ENCODE results near the gene DSTYK. TPM values are rescaled to one million over a fixed set of nuclear protein-coding genes. Genes with fewer than 3 reads are reported as not detected.
"Not testable (repeated sequence)": the region's sequence is repeated elsewhere in the genome, so short reads cannot be mapped to it uniquely, and the experiment has no call there.

Gene DSTYK
- total RNA-seq, 2 experiments from 2014 or later, result 9.4 to 12.3 TPM

DNA sequence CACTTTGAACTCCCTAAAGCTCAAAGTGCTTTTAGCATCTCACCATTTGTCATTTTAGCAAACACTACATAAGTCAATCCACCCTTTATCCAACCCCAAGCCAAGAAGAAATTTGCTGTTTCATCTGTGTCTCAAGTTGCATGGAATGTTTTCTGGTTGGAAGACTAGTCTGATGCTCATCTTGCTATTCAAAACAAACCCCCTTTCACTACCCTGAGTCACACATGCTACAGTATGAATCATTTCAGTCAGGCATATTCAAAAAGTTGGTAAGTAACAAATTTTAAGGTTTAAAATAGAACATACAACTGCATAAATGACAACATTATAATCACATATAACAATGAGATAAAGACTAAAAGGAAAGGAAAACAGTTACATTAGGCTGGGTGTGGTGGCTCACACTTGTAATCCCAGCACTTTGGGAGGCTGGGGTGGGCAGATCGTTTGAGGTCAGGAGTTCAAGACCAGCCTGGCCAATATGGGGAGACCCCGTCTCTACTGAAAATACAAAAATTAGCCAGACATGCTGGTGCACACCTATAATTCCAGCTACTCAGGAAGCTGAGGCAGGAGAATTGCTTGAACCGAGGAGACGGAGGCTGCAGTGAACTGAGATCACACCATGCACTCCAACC is 38.7 kb downstream of the DSTYK start:
- Mint-ChIP-seq H3K36me3 (ENCODE audit: low read depth) (peaks cover 32% of the 10 kb centered on the region), H3K27ac (peak overlapping the region; percentile 61), H3K27me3 (no peaks in the 10 kb centered on the region), H3K4me3 (no peak overlapping the region), H3K9me3 (ENCODE audit: low read depth) (no peaks in the 10 kb centered on the region), H3K4me1 (peaks cover 31% of the 10 kb centered on the region)
- intact Hi-C loops (cut with DNase I, micrococcal nuclease), result loop anchor here (1.0 to 5.0 kb wide), 5 partner anchors 26 to 56 kb away; partner anchors contain the start of gene DSTYK (in 2 of the 2)
- ChIA-PET CTCF (interaction anchor here (1.0 kb wide), 1 partner anchor 83 kb away, joined by 4 read pairs; no protein-coding TSS in a partner anchor), POLR2A (no interaction called here)
- peak; percentile 92 for ATAC-seq
- DNase-seq, result peak; percentile 20

DNA sequence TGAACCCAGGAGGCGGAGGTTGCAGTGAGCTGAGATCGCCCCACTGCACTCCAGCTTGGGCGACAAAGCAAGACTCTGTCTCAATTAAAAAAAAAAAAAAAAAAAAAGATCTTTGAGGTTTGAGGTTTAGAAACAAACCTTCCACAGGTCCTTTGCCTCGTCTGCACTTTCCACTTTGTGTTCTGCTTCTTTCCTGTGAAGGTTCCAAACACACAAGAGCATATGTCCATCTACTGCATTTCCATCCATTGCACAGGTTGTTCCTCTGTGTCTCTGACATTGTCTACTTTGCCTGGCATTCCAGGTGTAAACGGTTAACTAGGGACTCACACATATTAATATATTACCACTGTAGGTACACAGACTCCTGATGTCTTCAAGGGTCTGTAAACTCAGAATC is 40.1 kb downstream of the DSTYK start:
- intact Hi-C loops (cut with DNase I, micrococcal nuclease), result loop anchor here in 1 of 2 experiments (5.0 kb wide), 1 partner anchor 41 kb away; the partner anchor contains the start of gene DSTYK
- Mint-ChIP-seq H3K27me3 (no peaks in the 10 kb centered on the region), H3K36me3 (ENCODE audit: low read depth) (peaks cover 39% of the 10 kb centered on the region), H3K4me1 (peaks cover 31% of the 10 kb centered on the region), H3K27ac (peak overlapping the region; percentile 3), H3K4me3 (no peak overlapping the region), H3K9me3 (ENCODE audit: low read depth) (no peaks in the 10 kb centered on the region)
- ChIA-PET CTCF (interaction anchor here (1.0 kb wide), 2 partner anchors 15 to 75 kb away, joined by 3 read pairs; no protein-coding TSS in a partner anchor), POLR2A (interaction anchor here (0.6 kb wide), 1 partner anchor 114 kb away, joined by 3 read pairs; no protein-coding TSS in a partner anchor)
- no peak for ATAC-seq
- DNase-seq, result no peak

DNA sequence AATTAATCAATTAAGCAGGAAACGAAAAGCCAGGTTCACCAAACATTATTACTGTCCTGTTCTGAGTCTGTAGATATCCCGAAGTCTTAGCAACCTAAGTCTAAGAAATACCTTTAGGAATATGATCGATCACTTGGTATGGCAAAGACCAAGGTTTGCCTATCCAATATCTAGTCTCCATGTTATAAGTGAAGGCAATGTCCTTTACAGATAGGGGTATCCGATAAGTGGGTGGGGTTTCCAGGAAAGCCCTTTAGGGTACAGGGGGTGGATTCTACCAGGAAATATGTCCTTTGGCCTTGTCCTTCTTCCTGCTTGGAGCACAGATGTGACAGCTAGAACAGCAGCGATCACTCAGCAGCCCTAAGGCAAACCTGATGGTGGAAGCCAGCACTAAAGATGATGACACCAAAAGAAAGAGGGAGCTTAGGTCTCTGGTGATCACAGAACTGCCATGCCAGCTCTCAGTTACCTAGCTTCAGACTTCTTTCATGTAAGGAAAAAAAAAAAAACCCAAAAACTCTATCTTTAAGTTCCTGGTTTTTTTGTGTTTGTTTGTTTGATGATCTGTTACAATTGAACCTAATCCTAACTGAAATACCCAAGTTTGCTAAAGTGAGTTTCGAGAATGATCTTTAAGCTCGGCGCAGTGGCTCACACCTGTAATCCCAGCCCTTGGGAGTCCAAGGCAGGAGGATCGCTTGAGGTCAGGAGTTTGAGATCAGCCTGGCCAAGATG is 40.8 kb downstream of the DSTYK start:
- Mint-ChIP-seq H3K36me3 (ENCODE audit: low read depth) (peaks cover 41% of the 10 kb centered on the region), H3K27ac (no peak overlapping the region), H3K4me1 (peaks cover 29% of the 10 kb centered on the region), H3K4me3 (no peak overlapping the region), H3K9me3 (ENCODE audit: low read depth) (no peaks in the 10 kb centered on the region), H3K27me3 (no peaks in the 10 kb centered on the region)
- CTCF ChIA-PET, result interaction anchor here (0.7 to 1.0 kb wide), 3 partner anchors 16 to 367 kb away, joined by 3 read pairs; no protein-coding TSS in a partner anchor
- ATAC-seq (no peak), DNase-seq (no peak)
- intact Hi-C loops (cut with DNase I, micrococcal nuclease), result loop anchor here in 1 of 2 experiments (5.0 kb wide), 1 partner anchor 42 kb away; the partner anchor contains the start of gene DSTYK
- POLR2A ChIA-PET, result interaction anchor here (0.6 kb wide), 1 partner anchor 115 kb away, joined by 3 read pairs; no protein-coding TSS in a partner anchor

DNA sequence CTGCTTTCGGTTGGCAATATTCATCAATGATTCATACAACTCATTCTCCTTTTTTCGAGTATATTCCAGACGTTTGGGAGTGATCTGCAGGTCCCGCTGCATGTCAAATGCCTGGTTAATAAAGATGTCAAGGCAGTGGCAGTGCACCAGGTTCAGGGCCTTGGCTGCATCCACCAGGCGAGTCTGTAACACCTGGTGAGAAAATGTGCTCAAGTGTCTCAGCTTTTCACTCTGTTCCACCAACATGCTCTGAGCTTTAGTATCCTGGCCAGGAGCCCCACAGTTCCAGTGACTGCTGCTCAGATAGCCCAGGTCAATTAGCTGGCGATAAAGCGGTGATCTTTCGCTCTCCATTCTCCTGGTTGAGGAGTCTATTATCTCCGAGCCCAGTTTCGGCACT is 42.3 kb downstream of the DSTYK start:
- DNase-seq (no peak), ATAC-seq (no peak)
- peaks cover 46% of the 10 kb centered on the region for H3K36me3 Mint-ChIP-seq (ENCODE audit: low read depth)
- peaks cover 27% of the 10 kb centered on the region for H3K4me1 Mint-ChIP-seq
- ChIA-PET CTCF (interaction anchor here (0.7 to 1.3 kb wide), 3 partner anchors 84 to 197 kb away, joined by 3 to 5 read pairs (median 3); no protein-coding TSS in a partner anchor), POLR2A (no interaction called here)
- H3K9me3 Mint-ChIP-seq (ENCODE audit: low read depth), result no peaks in the 10 kb centered on the region
- H3K27me3 Mint-ChIP-seq, result no peaks in the 10 kb centered on the region
- no peak overlapping the region for H3K4me3 Mint-ChIP-seq
- intact Hi-C loops (cut with DNase I, micrococcal nuclease), result no loop called here
- no peak overlapping the region for H3K27ac Mint-ChIP-seq

DNA sequence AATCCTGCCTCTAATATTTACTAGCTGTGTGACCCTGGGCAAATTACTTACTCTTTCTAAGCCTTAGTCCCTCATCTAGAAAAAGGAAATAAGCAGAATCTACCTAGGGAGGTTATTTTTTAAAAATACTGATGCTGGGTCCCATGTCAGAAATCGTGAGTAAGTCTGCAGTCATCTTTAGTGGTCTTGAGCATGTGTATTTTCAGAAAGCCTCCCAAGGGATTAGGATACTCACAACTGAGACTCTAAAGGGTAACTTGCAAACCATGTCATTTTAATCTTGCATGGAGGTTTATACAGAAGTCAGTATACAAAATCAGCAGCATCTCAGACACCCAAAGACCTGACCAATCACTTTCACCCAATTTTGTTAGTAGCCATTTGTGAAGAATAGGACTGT is 43.2 kb downstream of the DSTYK start:
- peaks cover 54% of the 10 kb centered on the region for H3K36me3 Mint-ChIP-seq (ENCODE audit: low read depth)
- DNase-seq (no peak), ATAC-seq (no peak)
- intact Hi-C loops (cut with DNase I, micrococcal nuclease), result no loop called here
- no peak overlapping the region for H3K4me3 Mint-ChIP-seq
- CTCF ChIA-PET, result interaction anchor here (0.5 to 1.3 kb wide), 3 partner anchors 87 to 402 kb away, joined by 3 to 5 read pairs (median 3); no protein-coding TSS in a partner anchor
- peaks cover 24% of the 10 kb centered on the region for H3K4me1 Mint-ChIP-seq
- H3K27ac Mint-ChIP-seq, result no peak overlapping the region
- no peaks in the 10 kb centered on the region for H3K27me3 Mint-ChIP-seq
- POLR2A ChIA-PET, result no interaction called here
- no peaks in the 10 kb centered on the region for H3K9me3 Mint-ChIP-seq (ENCODE audit: low read depth)

DNA sequence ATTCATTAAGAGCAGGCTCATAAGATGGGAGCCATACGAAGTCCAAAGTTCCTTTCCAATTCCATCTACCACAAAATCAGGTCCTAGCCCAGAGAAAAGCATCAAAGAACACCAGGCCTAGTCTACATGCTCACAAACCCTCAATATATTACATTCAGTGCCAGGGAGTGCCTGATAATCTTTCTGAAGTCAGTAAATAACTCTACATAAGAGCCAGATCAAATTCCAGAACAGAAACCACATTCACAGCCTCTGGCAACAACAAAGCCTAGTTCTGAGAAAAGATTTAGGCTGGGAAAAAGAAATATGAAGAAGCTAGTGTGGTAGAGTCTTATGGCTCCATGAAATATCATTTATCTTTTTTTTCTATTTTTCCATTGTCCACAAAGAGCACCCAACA is 49.2 kb downstream of the DSTYK start:
- no peak for ATAC-seq

DNA sequence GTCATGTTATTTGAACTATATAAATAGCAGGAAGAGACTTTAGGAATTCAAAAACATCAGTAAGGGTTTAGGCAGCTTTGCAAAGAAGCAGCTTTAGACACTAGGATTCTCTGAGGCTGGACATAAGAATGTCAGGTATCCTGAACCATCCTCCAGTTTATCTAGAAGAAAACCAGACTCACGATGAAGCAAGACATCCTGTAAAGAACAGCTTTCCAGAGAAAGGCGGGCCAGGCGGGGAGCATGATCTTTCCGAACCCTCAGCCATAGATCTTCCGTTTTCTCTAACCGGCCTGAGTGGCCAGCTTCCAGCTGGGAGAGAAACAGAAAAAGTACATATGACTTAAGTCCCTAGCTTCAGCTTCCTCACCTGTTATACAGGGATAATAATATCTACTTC is 50.4 kb downstream of the DSTYK start:
- no peaks in the 10 kb centered on the region for H3K27me3 Mint-ChIP-seq
- H3K4me1 Mint-ChIP-seq, result no peaks in the 10 kb centered on the region
- H3K4me3 Mint-ChIP-seq, result no peak overlapping the region
- DNase-seq, result no peak
- peaks cover 70% of the 10 kb centered on the region for H3K36me3 Mint-ChIP-seq (ENCODE audit: low read depth)
- ATAC-seq, result no peak
- POLR2A ChIA-PET, result no interaction called here
- H3K27ac Mint-ChIP-seq, result no peak overlapping the region
- intact Hi-C loops (cut with DNase I, micrococcal nuclease), result no loop called here
- CTCF ChIA-PET, result interaction anchor here (0.6 kb wide), 1 partner anchor 42 kb away, joined by 3 read pairs; no protein-coding TSS in a partner anchor
- H3K9me3 Mint-ChIP-seq (ENCODE audit: low read depth), result peaks cover 11% of the 10 kb centered on the region

More for the DNA sequence above, 49.2 kb downstream of the DSTYK start:
- DNase-seq, result no peak
- ChIA-PET CTCF (interaction anchor here (0.7 to 2.2 kb wide), 4 partner anchors 17 to 955 kb away, joined by 3 to 8 read pairs (median 4); no protein-coding TSS in a partner anchor), POLR2A (no interaction called here)
- intact Hi-C loops (cut with DNase I, micrococcal nuclease), result no loop called here
- H3K4me3 Mint-ChIP-seq, result no peak overlapping the region
- no peaks in the 10 kb centered on the region for H3K9me3 Mint-ChIP-seq (ENCODE audit: low read depth)
- peaks cover 63% of the 10 kb centered on the region for H3K36me3 Mint-ChIP-seq (ENCODE audit: low read depth)
- H3K4me1 Mint-ChIP-seq, result no peaks in the 10 kb centered on the region
- H3K27me3 Mint-ChIP-seq, result no peaks in the 10 kb centered on the region
- H3K27ac Mint-ChIP-seq, result no peak overlapping the region

DNA sequence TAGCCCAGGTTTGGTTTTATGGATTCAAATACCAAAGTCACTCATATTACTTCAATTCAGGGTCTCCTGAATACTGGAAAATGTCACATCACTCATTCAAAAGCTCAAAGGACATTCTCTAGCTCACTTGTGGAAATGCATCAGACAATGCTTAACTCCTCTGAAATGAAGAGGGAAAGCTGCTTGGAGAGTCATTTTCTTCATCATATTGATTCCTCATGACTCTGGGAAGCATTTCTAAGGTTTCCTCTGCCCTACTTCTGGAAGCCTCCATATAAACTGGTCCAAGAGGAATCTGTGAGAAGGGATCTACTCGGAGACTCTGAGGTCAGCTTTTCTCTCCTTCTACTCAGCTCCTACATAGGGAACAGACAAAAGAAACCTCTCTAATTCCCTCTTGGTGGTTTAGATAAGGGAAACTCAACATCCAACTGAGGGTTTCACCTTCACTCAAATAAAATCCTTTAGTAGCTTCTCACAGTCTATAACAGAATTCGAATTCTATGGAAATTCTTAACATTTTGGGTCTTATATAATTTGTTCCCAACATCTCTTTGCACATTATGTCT is 53.4 kb downstream of the DSTYK start:
- POLR2A ChIA-PET, result interaction anchor here (0.6 to 1.1 kb wide), 2 partner anchors 17 to 37 kb away, joined by 4 to 10 read pairs; no protein-coding TSS in a partner anchor
- DNase-seq (no peak), ATAC-seq (no peak)
- Mint-ChIP-seq H3K9me3 (ENCODE audit: low read depth) (peaks cover 15% of the 10 kb centered on the region), H3K36me3 (ENCODE audit: low read depth) (peaks cover 79% of the 10 kb centered on the region), H3K27ac (no peak overlapping the region), H3K4me3 (no peak overlapping the region), H3K27me3 (no peaks in the 10 kb centered on the region), H3K4me1 (no peaks in the 10 kb centered on the region)
- intact Hi-C loops (cut with DNase I, micrococcal nuclease), result no loop called here
- CTCF ChIA-PET, result interaction anchor here (1.1 to 2.2 kb wide), 7 partner anchors 9 to 98 kb away, joined by 3 to 9 read pairs (median 4); no protein-coding TSS in a partner anchor

DNA sequence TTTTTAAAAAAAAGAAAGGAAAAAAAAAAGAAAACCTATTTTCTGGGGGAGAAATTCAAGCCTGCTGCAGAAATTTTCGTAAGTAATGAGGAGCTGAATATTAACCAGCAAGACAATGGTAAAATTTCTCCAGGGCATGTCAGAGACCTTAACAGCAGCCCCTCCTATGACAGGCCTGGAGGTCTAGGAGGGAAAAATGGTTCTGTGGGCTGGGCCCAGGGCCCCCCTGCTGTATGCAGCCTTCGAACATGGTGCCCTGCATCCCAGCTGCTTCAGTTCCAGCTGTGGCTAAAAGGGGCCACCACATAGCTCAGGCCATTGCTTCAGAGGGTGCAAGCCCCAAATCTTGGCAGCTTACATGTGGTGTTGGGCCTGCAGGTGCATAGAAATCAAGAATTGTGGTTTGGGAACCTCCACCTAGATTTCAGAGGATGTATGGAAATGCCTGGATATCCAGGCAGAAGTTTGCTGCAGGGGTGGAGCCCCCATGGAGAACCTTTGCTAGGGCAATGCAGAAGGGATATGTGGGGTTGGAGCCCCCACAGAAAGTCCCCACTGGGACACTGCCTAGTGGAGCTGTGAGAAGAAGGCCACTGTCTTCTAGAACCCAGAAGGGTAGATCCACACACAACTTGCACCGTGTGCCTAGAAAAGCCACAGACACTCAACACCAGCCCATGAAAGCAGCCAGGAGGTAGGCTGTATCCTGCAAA is 55.7 kb downstream of the DSTYK start:
- ATAC-seq; H3K4me1 Mint-ChIP-seq; DNase-seq; H3K27ac Mint-ChIP-seq; intact Hi-C loops (cut with DNase I, micrococcal nuclease); H3K27me3 Mint-ChIP-seq; H3K4me3 Mint-ChIP-seq: not testable (repeated sequence)
- Mint-ChIP-seq H3K36me3 (ENCODE audit: low read depth) (peaks cover 67% of the 10 kb centered on the region), H3K9me3 (ENCODE audit: low read depth) (peaks cover 15% of the 10 kb centered on the region)
- POLR2A ChIA-PET, result interaction anchor here (0.6 kb wide), 1 partner anchor 581 kb away, joined by 5 read pairs; no protein-coding TSS in a partner anchor
- CTCF ChIA-PET, result interaction anchor here (0.9 to 1.2 kb wide), 3 partner anchors 9 to 100 kb away, joined by 3 to 5 read pairs (median 5); no protein-coding TSS in a partner anchor

DNA sequence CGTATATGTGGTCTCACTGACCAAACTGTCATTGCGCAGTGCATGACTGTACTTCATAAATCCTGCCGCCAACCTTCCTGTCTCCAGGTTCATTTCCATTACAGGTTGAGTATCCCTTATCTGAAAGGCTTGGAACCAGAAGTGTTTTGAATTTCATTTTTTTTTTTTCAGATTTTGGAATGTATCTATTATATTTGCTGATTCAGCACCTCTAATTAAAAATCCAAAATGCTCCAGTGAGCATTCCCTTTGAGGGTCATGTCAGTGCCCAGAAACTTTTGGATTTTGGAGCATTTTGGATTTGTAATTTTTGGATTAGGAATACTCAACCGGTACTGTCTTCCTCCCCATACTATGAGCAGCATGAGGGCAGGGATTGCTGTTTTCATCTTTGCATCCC is 59.0 kb downstream of the DSTYK start:
- Mint-ChIP-seq H3K36me3 (ENCODE audit: low read depth) (peaks cover 53% of the 10 kb centered on the region), H3K9me3 (ENCODE audit: low read depth) (peaks cover 15% of the 10 kb centered on the region), H3K27me3 (no peaks in the 10 kb centered on the region), H3K27ac (no peak overlapping the region), H3K4me1 (no peaks in the 10 kb centered on the region), H3K4me3 (no peak overlapping the region)
- intact Hi-C loops (cut with DNase I, micrococcal nuclease), result no loop called here
- DNase-seq (no peak), ATAC-seq (no peak)
- ChIA-PET POLR2A (no interaction called here), CTCF (interaction anchor here (0.7 to 1.0 kb wide), 2 partner anchors 104 to 392 kb away, joined by 3 to 4 read pairs; no protein-coding TSS in a partner anchor)

All from activated CD4-positive, alpha-beta T cell treated with anti-CD3 and anti-CD28 coated beads for 36 hours (primary cell).